Esophagus (tissue), 2 donors: ENCODE results near the gene DNAH6. TPM values are rescaled to one million over a fixed set of nuclear protein-coding genes. Genes with fewer than 3 reads are reported as not detected.

ENCODE experiments used
- H3K27ac ChIP-seq, 2 donors: one replicate each; pipeline ENCODE4 v1.5.1; 2013; ENCODE audit warnings: low read depth in 2 of 2, mild to moderate bottlenecking in 2 of 2, inconsistent platforms in 1 of 2, low read length in 1 of 2, moderate library complexity in 1 of 2
- H3K27me3 ChIP-seq, 2 donors: one replicate each; pipeline ENCODE4 v1.6.1; 2013; ENCODE audit warnings: low read length in 2 of 2, control low read depth in 1 of 2, mild to moderate bottlenecking in 1 of 2; ENCODE audit not compliant: insufficient read depth in 2 of 2, control insufficient read depth in 1 of 2
- H3K36me3 ChIP-seq, 2 donors: one replicate each; pipeline ENCODE4 v1.6.1; 2013; ENCODE audit warnings: low read length in 1 of 2; ENCODE audit not compliant: control insufficient read depth in 2 of 2, insufficient read depth in 2 of 2
- H3K4me1 ChIP-seq, 2 donors: one replicate each; pipeline ENCODE4 v1.6.1; 2013; ENCODE audit warnings: low read length in 1 of 2; ENCODE audit not compliant: control insufficient read depth in 2 of 2, insufficient read depth in 2 of 2
- H3K4me3 ChIP-seq, 2 donors: one replicate each; pipeline ENCODE4 v1.5.1; 2013; ENCODE audit warnings: low read length in 2 of 2, mild to moderate bottlenecking in 2 of 2, low read depth in 1 of 2, moderate library complexity in 1 of 2
- H3K9me3 ChIP-seq, 2 donors: one replicate each; pipeline ENCODE4 v1.6.1; 2013; ENCODE audit warnings: mild to moderate bottlenecking in 2 of 2, low read depth in 1 of 2, low read length in 1 of 2, moderate library complexity in 1 of 2; ENCODE audit not compliant: control insufficient read depth in 2 of 2, insufficient read depth in 1 of 2
- WGBS, 2 donors: extraction: QIAGEN DNeasy Blood & Tissue Kit; methylation state at CpG; one replicate each; pipeline ENCODE4 v1.1.7; 2013; 5-methylcytosine and 5-hydroxymethylcytosine counted together
- polyA plus RNA-seq, 2 donors: library from polyadenylated mRNA; stranded (reverse); fragments of 200-250 nt; gene quantifications; one replicate each; pipeline ENCODE4 v1.2.3, GENCODE V29; 2013
- donor health status: healthy with polysubstance abuse.
- donor health status: Bipolar disorder and iron deficiency.

DNAH6 gene
- polyA plus RNA-seq, 2 donors, result 0.06 to 0.10 TPM

GRCh38 chr2:84778911-84779690 lies 262.8 kb downstream of the DNAH6 start:
- no peak overlapping the region for H3K27ac ChIP-seq
- H3K9me3 ChIP-seq, result no peaks in the 10 kb centered on the region
- no peak overlapping the region for H3K4me3 ChIP-seq
- 86 to 90% methylated on average over 1 of the region's 1 CpG for WGBS, 2 donors
- no peaks in the 10 kb centered on the region for H3K36me3 ChIP-seq
- H3K4me1 ChIP-seq, result no peaks in the 10 kb centered on the region
- no peaks in the 10 kb centered on the region for H3K27me3 ChIP-seq

DNA sequence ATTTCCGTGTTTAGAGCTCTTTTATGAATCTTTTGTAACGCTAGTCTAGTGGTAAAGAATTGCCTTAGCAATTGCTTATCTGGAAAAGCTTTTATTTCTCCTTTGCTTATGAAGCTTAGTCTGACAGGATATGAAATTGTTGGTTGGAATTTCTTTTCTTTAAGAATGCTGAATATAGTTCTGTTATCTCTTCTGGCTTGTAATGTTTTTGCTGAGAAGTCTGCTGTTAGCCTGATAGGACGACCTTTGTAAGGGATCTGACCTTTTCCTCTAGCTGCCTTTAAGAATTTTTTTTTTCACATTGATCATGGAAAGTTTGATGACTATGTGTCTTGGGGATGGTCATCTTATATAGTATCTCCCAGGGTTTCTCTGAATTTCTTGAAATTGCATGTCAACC lies 263.5 kb downstream of the DNAH6 start:
- Histone ChIP-seq H3K36me3 (no peaks in the 10 kb centered on the region), H3K9me3 (no peaks in the 10 kb centered on the region), H3K4me1 (no peaks in the 10 kb centered on the region), H3K27me3 (no peaks in the 10 kb centered on the region), H3K27ac (no peak overlapping the region), H3K4me3 (no peak overlapping the region)
- 78 to 84% methylated on average over 3 of the region's 3 CpGs for WGBS, 2 donors

DNA sequence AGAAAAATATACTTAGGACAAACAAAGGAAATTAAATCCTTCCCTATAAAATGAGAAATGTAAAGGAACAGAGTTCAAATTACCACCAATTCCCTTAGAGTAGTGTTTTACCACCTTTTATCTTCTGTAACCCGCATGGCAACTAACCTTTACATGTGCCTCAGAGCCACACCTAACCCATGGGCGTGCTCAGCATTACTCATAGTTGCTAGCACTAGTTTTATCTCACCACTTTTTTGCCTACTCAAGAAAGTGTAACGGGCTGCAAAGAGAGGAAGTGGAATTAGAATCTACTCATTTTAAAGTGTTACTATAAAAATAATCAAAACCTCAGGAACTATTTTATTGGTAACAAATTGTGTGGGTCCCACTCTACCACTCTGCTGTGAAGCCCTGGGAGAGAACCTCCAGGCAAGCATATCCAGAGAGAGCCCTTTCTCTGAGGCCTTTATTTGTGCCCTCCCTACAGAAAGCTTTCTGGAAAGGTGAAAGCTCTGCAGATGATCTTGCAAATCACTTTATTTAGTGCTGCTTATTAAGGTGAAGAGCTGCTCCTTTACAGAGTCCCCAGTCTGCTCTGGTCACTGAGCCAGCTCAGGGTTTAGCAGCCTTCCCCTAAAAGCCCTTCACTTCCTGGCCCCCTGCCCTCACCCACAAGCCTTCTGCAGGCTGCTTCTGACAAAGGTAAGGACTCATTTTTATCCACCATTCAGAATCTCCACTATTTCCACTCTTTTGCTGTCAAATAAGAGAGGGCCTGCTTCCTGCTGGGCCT lies 265.8 kb downstream of the DNAH6 start:
- Histone ChIP-seq H3K4me3 (no peak overlapping the region), H3K9me3 (no peaks in the 10 kb centered on the region), H3K4me1 (no peaks in the 10 kb centered on the region), H3K27ac (peak overlapping the region in 1 of 2 donors; percentile 2), H3K27me3 (no peaks in the 10 kb centered on the region), H3K36me3 (no peaks in the 10 kb centered on the region)
- 46 to 47% methylated on average over 3 of the region's 3 CpGs for WGBS, 2 donors

- no peak overlapping the region for H3K4me3 ChIP-seq
Measured at GRCh38 chr2:84782717-84783442, 266.6 kb downstream of the DNAH6 start.

GRCh38 chr2:84785950-84786349 lies 269.7 kb downstream of the DNAH6 start:
- no peaks in the 10 kb centered on the region for H3K27me3 ChIP-seq
- H3K27ac ChIP-seq, result no peak overlapping the region
- whole genome bisulfite sequencing, 2 donors, result 93 to 94% methylated on average over 4 of the region's 4 CpGs
- H3K36me3 ChIP-seq, result no peaks in the 10 kb centered on the region
- H3K4me3 ChIP-seq, result no peak overlapping the region
- H3K9me3 ChIP-seq, result no peaks in the 10 kb centered on the region
- no peaks in the 10 kb centered on the region for H3K4me1 ChIP-seq

More at GRCh38 chr2:84782717-84783442, 266.6 kb downstream of the DNAH6 start:
- peak overlapping the region in 1 of 2 donors; percentile 2 for H3K27ac ChIP-seq
- H3K27me3 ChIP-seq, result no peaks in the 10 kb centered on the region
- H3K9me3 ChIP-seq, result no peaks in the 10 kb centered on the region
- WGBS, 2 donors, result 55 to 66% methylated on average over 1 of the region's 1 CpG
- H3K4me1 ChIP-seq, result no peaks in the 10 kb centered on the region
- H3K36me3 ChIP-seq, result no peaks in the 10 kb centered on the region

DNA sequence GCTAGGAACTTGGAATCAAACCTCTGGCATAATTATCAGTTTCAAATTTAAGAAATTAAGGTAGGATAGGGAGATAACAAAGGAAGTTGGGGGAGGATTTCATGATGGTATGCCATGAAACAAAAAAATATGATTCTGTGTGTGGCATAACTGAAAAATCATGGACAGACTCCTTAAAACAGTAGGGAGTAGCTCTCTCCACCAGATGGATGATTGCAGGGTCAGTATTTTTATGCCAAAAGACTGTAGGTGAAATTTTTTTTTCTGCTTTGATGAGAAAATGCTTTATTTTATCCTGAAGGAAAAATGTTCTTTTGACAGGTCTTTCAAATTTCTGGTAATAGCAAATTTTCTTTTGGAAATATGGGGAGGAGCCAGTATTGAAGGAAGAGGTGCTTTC lies 270.3 kb downstream of the DNAH6 start:
- no peak overlapping the region for H3K4me3 ChIP-seq
- H3K27ac ChIP-seq, result no peak overlapping the region
- no peaks in the 10 kb centered on the region for H3K27me3 ChIP-seq
- no peaks in the 10 kb centered on the region for H3K36me3 ChIP-seq
- H3K9me3 ChIP-seq, result no peaks in the 10 kb centered on the region
- H3K4me1 ChIP-seq, result no peaks in the 10 kb centered on the region

GRCh38 chr2:84788027-84788426 lies 271.7 kb downstream of the DNAH6 start:
- H3K4me1 ChIP-seq, result no peaks in the 10 kb centered on the region
- no peaks in the 10 kb centered on the region for H3K36me3 ChIP-seq
- no peak overlapping the region for H3K4me3 ChIP-seq
- no peak overlapping the region for H3K27ac ChIP-seq
- H3K27me3 ChIP-seq, result no peaks in the 10 kb centered on the region
- 41 to 59% methylated on average over 1 of the region's 1 CpG for WGBS, 2 donors
- H3K9me3 ChIP-seq, result peaks cover 2% of the 10 kb centered on the region in 2 donors

DNA sequence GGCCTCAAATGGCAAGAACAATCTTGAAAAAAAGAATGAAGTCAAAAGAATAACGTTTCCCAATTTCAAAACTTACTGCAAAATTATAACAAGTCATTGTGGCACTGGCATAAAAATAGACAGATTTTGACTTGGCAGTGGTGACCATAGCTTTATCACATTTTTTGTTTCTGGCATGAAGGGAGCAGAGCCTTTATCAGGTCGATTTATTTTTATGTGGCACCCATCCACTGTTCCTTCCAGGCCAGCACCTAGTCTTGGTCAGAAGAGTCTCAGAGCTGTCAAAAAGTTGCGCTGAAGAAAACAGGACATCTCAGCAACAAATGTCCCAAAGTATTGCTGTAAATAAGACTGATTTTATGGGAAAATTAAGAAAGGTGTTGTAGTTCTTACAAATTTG lies 272.2 kb downstream of the DNAH6 start:
- WGBS, 2 donors, result 77 to 79% methylated on average over 3 of the region's 3 CpGs

GRCh38 chr2:84792856-84793522 lies 276.7 kb downstream of the DNAH6 start:
- Histone ChIP-seq H3K36me3 (no peaks in the 10 kb centered on the region), H3K4me1 (no peaks in the 10 kb centered on the region), H3K27ac (no peak overlapping the region), H3K4me3 (no peak overlapping the region), H3K9me3 (peaks cover 2 to 3% of the 10 kb centered on the region in 2 donors), H3K27me3 (no peaks in the 10 kb centered on the region)
- 90 to 97% methylated on average over 6 of the region's 6 CpGs for WGBS, 2 donors

More for the DNA sequence above, 272.2 kb downstream of the DNAH6 start:
- Histone ChIP-seq H3K27me3 (no peaks in the 10 kb centered on the region), H3K27ac (no peak overlapping the region), H3K4me3 (no peak overlapping the region), H3K36me3 (no peaks in the 10 kb centered on the region), H3K9me3 (peaks cover 2 to 3% of the 10 kb centered on the region in 2 donors), H3K4me1 (no peaks in the 10 kb centered on the region)
